NCI-H128 (cell line): Measurements from ENCODE around the gene IFI6.
"Not testable (repeated sequence)": the region's sequence is repeated elsewhere in the genome, so short reads cannot be mapped to it uniquely, and the experiment has no call there.

Source experiments
- DNase-seq: peaks from one replicate; lab custom pipeline; 2025; ENCODE audit not compliant: unreplicated experiment; lab: John Stamatoyannopoulos, UW

Gene IFI6

DNA sequence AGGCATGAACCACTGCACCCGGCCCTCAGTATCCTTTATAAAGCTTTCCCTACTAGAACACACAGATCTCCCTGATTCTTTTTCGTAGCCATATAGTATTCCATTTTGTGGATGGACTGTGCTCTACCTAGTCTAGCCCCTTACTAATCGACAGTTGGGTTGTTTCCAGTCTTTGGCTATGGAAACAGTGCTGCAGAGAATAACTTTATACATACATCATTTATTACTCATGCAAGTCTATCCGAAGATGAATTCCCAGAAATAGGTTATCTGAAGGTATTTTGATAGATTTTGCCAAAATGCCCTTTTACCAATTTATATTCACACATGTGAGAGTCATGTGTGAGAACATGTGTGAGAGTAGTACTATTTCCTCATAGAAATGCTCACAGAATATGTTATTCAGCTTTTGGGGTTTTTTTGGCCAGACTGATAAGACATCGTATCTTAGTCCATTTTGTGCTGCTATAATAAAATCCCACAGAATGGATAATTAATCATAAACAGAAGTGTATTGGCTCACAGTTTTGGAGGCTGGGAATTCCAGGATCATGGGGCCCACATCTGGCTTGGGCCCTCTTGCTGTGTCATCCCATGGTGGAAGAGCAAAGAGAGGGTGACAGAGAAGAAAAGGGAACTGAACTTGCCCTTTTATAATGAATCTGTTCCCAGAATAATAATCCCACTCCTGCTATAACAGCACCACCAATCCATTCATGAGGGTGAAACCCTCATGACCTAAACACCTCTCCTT, 19.7 kb downstream of the IFI6 start:
- no peak for DNase-seq

GRCh38 chr1:27650539-27651175, 21.3 kb downstream of the IFI6 start:
- no peak for DNase-seq

GRCh38 chr1:27650171-27650538, 21.8 kb downstream of the IFI6 start:
- DNase-seq: no peak

DNA sequence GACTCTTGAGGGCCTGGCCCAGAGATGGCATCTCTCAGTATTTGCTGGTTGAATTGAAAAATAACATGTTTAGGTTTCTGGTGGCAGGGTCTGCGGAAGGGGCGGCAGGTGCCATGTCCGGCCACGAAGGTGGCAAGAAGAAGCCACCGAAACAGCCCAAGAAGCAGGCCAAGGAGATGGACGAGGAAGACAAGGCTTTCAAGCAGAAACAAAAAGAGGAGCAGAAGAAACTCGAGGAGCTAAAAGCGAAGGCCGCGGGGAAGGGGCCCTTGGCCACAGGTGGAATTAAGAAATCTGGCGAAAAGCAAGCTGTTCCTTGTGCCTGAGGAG, 22.7 kb downstream of the IFI6 start:
- no peak for DNase-seq

- no peak for DNase-seq
Observed at GRCh38 chr1:27648602-27649305, 23.2 kb downstream of the IFI6 start.

DNA sequence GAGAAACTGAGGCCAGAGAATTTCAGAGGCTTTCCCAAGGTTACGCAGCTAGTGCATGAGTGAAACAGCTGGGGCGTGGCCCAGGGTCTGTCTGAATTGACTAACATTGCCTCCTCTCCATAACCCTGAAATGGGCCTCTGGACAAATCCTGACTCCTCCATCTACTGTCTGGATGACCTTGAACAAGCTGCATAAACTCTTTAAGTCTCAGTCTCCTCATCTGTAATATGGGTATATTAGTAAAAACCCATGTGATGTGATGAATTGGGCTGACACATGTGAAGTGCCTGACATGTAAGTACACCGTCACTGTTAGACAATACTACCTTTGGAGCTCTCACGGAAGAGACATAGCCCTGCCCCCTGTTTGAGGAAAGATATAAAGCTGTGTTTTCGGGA, 24.7 kb downstream of the IFI6 start:
- no peak for DNase-seq

- DNase-seq: peak; percentile 20
Observed at GRCh38 chr1:27646676-27647075, 25.3 kb downstream of the IFI6 start.

- no peak for DNase-seq
Observed at GRCh38 chr1:27645071-27645415, 26.9 kb downstream of the IFI6 start.

GRCh38 chr1:27644369-27645070, 27.5 kb downstream of the IFI6 start:
- no peak for DNase-seq

- no peak for DNase-seq
Observed at GRCh38 chr1:27643600-27644368, 28.2 kb downstream of the IFI6 start.

DNA sequence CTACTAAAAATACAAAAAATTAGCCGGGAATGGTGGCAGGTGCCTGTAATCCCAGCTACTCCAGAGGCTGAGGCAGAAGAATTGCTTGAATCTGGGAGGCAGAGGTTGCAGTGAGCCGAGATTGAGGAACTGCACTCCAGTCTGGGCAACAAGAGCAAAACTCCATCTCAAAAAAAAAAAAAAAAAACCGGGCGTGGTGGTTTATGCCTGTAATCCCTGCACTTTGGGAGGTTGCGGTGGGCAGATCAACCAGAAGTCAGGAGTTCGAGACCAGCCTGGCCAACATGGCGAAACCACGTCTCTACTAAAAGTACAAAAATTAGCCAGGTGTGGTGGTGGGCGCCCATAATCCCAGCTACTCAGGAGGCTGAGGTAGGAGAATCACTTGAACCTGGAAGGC, 31.5 kb downstream of the IFI6 start:
- not testable (repeated sequence) for DNase-seq

GRCh38 chr1:27638805-27639204, 33.2 kb downstream of the IFI6 start:
- DNase-seq: no peak

DNA sequence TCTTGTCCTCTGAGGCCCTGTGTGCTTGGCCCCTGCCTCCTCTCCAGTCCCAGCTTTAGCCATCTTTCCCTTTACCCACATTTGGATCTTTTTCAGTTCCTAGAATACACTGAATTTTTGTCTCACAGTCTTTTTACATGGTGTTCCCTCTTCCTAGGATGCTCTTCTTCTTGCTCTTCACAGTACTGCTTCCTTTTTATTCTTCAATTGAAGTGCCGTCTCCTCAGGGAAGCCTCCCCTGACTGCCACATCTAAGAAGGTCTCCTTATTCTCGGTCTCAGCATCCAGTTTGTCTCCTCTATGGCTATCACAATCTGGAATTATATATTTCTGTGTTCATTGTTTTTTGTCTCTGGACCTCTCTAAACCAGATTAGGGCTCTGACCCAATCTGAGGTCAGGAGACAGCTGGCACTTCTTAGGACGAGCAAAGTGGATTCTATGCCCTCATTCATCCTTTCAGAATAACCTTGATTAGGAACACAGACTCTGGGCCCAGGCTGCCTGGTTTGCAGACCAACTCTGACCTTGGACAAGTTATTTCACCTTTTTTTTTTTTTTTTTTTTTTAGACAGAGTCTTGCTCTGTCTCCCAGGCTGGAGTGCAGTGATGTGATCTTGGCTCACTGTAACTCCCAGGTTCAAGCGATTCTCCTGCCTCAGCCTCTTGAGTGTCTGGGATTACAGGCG, 33.8 kb downstream of the IFI6 start:
- no peak for DNase-seq

GRCh38 chr1:27635396-27636142, 36.4 kb downstream of the IFI6 start:
- no peak for DNase-seq

DNA sequence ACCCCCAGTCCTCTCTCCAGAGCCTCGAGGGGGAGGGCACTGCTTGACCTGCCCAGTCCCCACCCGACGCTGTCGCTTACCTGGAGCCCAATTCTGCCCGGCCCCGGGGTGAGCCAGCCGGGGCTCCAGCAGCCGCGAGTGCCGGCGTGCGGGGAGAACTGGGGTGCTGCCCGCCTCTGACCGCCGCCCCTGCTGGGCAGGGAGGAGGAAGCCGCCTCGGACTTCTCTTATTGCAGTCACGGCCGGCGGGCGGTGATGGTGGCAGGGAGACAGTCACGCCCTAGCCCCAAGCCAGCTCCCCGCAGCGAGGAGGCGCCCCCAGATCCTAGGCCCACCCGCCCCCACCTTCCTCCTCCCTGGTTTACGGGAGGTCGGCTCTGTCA, 37.0 kb downstream of the IFI6 start, which contains the start of gene FGR:
FGR (minus strand) TSS at position 201 of the 383 bp plus-strand sequence. CDS start 11,269 bp downstream, outside the sequence.
- DNase-seq: no peak

DNA sequence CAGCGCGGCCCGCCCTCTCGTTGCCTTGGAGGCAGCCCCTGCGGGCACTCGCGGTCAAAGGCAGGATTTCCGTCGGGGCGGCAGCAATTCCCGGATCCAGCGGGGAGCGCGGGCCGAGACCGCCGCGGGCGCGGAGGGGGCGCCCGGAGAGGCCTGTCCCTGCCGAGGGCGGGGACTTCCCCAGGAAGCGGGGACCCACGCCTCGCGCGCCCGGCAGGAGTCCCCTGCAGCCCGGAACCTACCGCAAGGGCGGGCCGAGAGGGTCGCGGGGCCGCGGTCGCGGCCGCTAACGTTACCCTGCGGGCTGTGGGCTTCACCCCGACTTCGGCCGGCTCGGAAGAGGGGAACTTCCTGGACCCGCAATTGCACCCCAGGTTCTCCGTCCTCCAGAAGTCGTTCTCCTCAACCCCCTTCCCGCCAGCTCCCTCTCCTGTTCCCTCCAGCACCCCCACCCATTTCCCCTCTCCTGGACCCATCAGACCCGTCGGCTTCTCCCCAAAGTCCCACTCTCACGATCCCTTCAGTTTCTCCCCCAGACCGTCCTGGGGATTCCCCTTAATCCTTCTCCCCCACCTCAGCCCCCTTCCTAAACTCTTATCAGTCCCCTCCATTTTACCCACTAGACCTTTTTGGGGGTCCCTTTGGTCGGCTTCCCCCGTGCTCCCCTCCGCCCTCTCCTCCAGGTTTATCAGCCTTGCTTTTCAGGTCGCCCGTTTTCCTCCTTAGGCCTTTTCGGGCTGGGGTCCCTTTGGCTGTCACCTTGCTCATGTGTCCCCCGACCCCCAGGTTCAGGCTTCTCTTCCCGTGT, 37.6 kb downstream of the IFI6 start:
- DNase-seq: no peak

GRCh38 chr1:27633640-27634176, 38.3 kb downstream of the IFI6 start:
- DNase-seq: no peak

DNA sequence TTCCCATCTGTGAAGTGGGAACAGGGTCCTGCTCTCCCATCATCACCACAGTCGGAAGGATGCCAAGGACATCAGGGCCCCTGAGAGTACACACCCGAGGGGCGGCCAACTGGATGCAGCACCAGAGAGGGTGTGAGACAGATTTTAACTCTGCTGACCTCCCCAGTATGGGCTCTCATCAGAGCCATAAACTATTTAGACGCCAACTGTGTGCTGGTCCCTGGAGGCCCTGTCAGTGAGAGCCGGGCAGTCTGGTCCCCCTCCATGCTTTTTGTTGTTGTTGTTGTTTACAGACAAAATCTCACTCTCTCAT, 38.7 kb downstream of the IFI6 start:
- no peak for DNase-seq
